GM18502 (cell line): ENCODE results near the gene RFC3.

Experiments
- ATAC-seq: cut with Tn5 transposase; IDR thresholded peaks from one replicate; pipeline ENCODE4 v1.9.1; 2021; ENCODE audit warnings: mild to moderate bottlenecking; ENCODE audit not compliant: unreplicated experiment, poor library complexity

The RFC3 gene

DNA sequence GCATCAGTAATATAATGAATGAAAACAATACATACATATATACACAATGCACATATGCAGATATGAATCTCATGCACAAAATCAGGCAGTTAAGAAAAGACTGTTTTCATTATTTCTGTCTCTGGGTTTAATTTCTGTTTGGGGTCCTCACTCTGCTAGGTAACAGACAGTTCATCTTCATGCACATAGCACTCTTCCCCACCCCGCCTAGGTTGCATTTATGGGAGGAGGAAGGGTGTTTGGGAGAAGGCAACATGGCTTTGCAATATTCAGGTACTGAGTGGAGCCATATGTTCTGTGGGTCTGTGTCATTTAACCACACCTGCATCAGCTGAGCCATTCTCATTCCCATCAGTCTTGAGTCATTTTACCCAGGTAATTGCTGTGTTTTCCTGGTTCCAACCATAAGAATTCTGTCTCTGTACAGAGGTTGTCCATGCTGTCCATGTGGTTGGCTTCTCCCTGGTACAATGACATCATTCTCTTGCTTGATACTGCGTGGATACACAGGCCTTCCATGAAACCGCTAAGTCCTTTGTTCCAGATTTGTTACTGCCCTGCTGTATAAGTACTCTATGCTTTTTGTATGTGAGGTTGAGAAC is 45.3 kb downstream of the RFC3 start:
- no peak for ATAC-seq

DNA sequence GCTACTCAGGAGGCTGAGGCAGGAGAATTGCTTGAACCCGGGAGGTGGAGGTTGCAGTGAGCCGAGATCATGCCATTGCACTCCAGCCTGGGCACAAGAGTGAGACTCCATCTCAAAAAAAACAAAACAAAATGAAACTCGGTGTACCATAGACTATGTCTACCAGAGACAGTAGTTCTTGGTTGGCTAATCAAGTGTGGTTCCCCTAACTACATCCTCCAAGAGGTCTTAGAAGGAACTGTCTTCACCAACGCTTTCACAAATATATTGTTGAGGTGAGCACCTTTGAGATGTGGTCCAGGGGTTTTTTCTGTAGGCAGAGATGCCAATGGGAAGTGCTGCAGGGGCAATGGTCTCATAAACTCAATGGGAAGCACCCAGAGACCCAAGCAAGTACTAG is 48.0 kb downstream of the RFC3 start:
- peak; percentile 87 for ATAC-seq

GRCh38 chr13:33867472-33867871 is 49.5 kb downstream of the RFC3 start:
- ATAC-seq = no peak

GRCh38 chr13:33868343-33868994 is 50.5 kb downstream of the RFC3 start:
- no peak for ATAC-seq

DNA sequence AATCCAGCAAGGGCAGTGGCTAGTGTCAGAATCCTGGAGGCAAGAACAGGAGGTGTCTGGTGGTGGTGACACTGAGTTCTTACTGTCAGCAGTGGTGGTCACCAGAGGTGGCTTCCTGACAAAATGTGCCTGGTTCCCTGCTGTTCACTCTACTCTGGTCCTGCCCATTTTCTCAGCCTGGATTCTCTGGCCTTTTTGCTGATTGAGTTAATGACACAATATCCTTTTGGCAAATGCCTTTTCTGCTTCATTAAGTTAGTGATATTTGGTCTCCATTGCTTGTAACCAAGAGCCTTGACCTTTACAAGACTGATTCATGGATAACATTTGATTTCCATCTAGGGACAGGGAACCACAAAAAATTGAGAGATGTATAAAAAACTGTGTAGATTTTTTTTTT is 51.1 kb downstream of the RFC3 start:
- ATAC-seq = no peak

- no peak for ATAC-seq
Observed at GRCh38 chr13:33870046-33870668, 52.2 kb downstream of the RFC3 start.

DNA sequence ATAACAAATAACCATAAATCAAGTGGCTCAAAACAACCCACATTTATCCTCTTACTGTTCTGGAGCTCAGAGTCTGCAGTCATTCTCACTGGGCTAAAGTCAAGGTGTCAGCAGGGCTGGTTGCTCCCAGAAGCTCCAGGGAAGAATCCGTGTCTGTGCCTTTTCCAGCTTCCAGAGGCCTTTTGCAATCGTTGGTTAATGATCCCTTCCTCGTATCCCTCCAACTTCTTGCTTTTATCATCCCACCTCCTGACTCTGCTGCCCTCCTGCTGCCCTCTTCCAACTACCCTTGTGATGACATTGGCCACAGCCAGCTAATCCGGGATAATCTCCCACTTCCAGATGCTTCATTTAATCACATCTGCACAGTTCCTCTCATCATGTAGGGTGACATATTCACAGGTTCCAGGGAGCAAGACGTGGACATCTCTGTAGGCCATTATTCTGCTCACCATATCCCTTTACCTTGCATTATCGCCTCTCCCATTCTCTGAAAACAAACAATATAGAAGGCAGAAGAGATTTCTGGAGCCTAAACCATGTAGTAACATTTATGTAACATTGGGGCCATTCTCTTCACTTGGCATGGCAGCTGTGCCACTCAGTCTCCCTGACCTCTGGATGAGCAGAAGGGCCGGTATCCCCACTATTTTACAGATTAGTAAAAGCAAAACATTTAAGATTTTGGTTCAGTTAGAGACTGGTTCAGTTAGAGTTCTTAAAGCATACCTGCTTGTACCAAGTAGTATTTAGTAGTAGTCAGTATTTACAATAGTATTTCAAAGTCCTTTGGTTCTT is 53.5 kb downstream of the RFC3 start:
- ATAC-seq = no peak

- ATAC-seq = no peak
Observed at GRCh38 chr13:33872005-33872351, 54.0 kb downstream of the RFC3 start.

DNA sequence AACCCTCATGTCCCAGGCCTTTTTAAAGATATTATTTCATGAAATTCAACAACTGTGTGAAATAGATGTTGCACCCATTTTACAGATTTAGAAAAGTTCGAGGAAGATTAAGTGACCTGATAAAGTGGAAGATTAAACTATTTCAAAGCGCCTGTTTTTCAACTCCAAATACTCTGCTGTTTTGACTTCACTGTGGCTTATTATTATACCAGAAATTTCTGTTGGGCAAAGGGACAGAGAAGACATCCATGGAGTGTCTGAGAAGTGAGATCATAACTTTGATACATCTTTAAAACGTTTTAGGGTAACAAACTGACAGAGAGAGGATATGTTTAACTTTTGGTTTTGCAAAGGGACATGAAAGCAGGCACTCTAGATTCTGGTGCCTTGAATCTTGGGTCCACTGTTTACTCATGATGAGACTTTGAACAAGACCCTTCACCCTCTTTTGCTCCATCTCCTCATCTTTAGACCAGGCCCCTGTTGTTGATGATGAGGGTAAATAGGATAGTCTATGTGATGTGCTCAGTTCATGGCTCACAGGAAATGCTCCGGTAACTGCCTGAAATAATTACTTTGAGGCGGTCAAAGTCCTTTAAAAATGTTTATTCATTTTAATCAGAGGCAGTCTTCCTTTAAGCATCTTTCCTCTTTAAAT is 55.4 kb downstream of the RFC3 start:
- no peak for ATAC-seq

- no peak for ATAC-seq
Observed at GRCh38 chr13:33874871-33875270, 56.9 kb downstream of the RFC3 start.

- no peak for ATAC-seq
Observed at GRCh38 chr13:33875618-33876401, 57.9 kb downstream of the RFC3 start.

DNA sequence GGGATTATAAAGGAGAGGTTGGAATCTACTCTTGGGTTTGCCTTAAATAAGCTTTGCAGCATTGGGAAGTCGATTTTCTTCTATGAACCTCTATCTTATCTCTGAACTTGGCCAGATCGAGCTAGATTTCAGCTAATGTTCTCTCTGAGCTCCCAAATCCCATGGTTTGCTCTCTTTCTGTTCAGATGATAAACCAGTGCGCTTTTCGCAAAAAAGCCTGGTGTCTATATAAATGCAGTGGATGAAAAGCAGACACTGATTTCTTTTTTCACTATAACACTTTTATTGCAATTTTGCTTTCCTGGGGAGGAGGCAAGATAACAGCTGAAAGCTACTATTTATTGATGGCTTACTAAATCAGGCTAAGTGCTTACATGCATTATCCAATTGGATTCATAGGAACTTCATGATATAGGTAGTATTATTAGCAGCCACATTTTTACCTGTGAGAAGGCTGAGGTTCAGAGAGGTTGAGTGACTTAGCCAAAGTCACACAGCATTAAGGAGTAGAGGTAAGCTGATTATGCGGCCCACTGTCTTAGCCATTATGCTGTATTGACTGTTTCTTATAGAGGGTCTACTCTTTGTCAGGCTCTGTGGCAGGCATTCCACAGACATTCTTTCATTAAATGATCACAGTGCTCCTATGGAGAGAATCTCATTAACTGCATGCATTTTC is 58.9 kb downstream of the RFC3 start:
- no peak for ATAC-seq

DNA sequence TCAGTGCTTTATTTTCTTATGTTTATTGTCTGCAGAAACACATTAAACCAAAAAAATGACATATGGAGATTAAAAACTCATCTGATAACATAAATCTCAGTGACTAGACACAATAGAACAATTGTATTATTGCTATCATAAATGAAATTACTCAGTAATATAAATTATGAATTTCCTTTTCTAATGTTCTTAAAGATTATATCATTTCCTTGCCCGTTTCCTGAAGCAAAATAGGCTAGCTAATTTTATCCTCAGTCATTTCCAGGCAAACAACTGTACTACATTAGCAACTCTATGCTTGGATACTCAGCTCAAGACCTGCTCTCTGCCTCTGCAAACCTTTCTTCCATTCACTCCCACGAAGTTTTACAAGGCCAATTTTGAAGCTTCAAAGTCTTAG is 61.2 kb downstream of the RFC3 start:
- no peak for ATAC-seq

DNA sequence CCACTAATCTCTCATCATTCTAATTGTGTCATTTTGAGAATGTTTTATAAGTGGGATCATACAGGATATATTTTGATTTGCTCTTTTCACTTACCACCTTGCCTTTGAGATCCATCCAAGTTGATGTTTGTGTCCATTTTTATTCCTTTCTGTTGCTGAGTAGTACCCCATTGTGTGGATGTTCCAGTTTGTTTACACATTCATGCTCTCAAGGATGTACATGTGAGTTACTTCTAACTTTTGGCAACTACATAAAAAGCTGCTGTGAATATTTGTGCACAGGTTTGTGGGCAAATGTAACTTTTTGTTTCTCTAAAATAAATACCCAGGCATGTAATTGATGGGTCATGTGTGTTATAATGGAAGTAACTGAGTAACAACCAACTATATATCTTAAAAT is 64.9 kb downstream of the RFC3 start:
- no peak for ATAC-seq

- no peak for ATAC-seq
Observed at GRCh38 chr13:33884531-33885220, 66.7 kb downstream of the RFC3 start.
